Liver (tissue), 9 donors: ENCODE measurements around the gene ACER2. TPM values are rescaled to one million over a fixed set of nuclear protein-coding genes. Genes with fewer than 3 reads are reported as not detected.

Source experiments
- DNase-seq: peaks from one replicate; pipeline ENCODE4 v3.0.0-alpha.2; 2017; ENCODE audit warnings: low spot score
- H3K27ac ChIP-seq, 2 donors: one replicate each; pipeline ENCODE4 v1.7.0; 2013; ENCODE audit warnings: inconsistent platforms in 2 of 2, low read length in 2 of 2, control low read depth in 1 of 2, low read depth in 1 of 2, mild to moderate bottlenecking in 1 of 2
- H3K27me3 ChIP-seq, 4 donors: one replicate each; pipeline versions ENCODE4 v1.6.1 to v1.7.0; 2013; ENCODE audit warnings: low read length in 3 of 4, inconsistent platforms in 1 of 4, mild to moderate bottlenecking in 1 of 4, moderate library complexity in 1 of 4; ENCODE audit not compliant: control insufficient read depth in 4 of 4, insufficient read depth in 4 of 4
- H3K36me3 ChIP-seq, 4 donors: one replicate each; pipeline versions ENCODE4 v1.6.1 to v1.7.0; 2013; ENCODE audit warnings: low read length in 3 of 4, mild to moderate bottlenecking in 3 of 4, low read depth in 1 of 4, moderate library complexity in 1 of 4; ENCODE audit not compliant: control insufficient read depth in 4 of 4, insufficient read depth in 3 of 4
- H3K4me1 ChIP-seq, 4 donors: one replicate each; pipeline versions ENCODE4 v1.6.1 to v1.7.0; 2013; ENCODE audit warnings: low read length in 3 of 4, mild to moderate bottlenecking in 3 of 4, moderate library complexity in 1 of 4; ENCODE audit not compliant: control insufficient read depth in 4 of 4, insufficient read depth in 4 of 4
- H3K4me3 ChIP-seq, 3 donors: one replicate each; pipeline versions ENCODE4 v1.6.1 to v1.7.0; 2013; ENCODE audit warnings: low read length in 3 of 3, control low read depth in 1 of 3, low read depth in 1 of 3, mild to moderate bottlenecking in 1 of 3
- H3K9ac ChIP-seq, 2 donors: one replicate each; pipeline ENCODE4 v1.7.0; 2013; ENCODE audit warnings: low read length in 2 of 2, mild to moderate bottlenecking in 2 of 2, moderate library complexity in 2 of 2, control low read depth in 1 of 2, low read depth in 1 of 2
- H3K9me3 ChIP-seq, 4 donors: one replicate each; pipeline versions ENCODE4 v1.6.1 to v1.7.0; 2013; ENCODE audit warnings: low read length in 3 of 4; ENCODE audit not compliant: control insufficient read depth in 4 of 4
- ATF3 ChIP-seq: IDR thresholded peaks from 2 replicates; pipeline ENCODE4 v1.6.1; 2016; ENCODE audit warnings: antibody characterized with exemption
- CTCF ChIP-seq: fragments of 150-350 bp; IDR thresholded peaks from 2 replicates; pipeline ENCODE4 v1.5.1; 2017; ENCODE audit warnings: improper control_type of control experiment, low read depth, low read length; ENCODE audit not compliant: missing input control
- EGR1 ChIP-seq, 2 donors: IDR thresholded peaks; 2 replicates each; pipeline ENCODE4 v1.6.1; 2016 to 2018; ENCODE audit warnings: antibody characterized with exemption in 2 of 2, low read depth in 2 of 2
- FOXA1 ChIP-seq: IDR thresholded peaks from 2 replicates; pipeline ENCODE4 v1.6.1; 2016; ENCODE audit warnings: antibody characterized with exemption
- FOXA2 ChIP-seq: IDR thresholded peaks from 2 replicates; pipeline ENCODE4 v1.6.1; 2016; ENCODE audit warnings: antibody characterized with exemption
- GABPA ChIP-seq, 2 donors: IDR thresholded peaks in 1 of 2; conservative IDR thresholded peaks in 1 of 2; 2 replicates each; pipeline ENCODE4 v1.6.1; 2016; ENCODE audit warnings: antibody characterized with exemption in 2 of 2, mild to moderate bottlenecking in 1 of 2, moderate library complexity in 1 of 2
- HNF4A ChIP-seq, 2 donors: conservative IDR thresholded peaks; 2 replicates each; pipeline ENCODE4 v1.6.1; 2016; ENCODE audit warnings: antibody characterized with exemption in 2 of 2, mild to moderate bottlenecking in 2 of 2
- HNF4G ChIP-seq: IDR thresholded peaks from 2 replicates; pipeline ENCODE4 v1.6.1; 2016; ENCODE audit warnings: antibody characterized with exemption
- JUND ChIP-seq, 2 donors: IDR thresholded peaks; 2 replicates each; pipeline ENCODE4 v1.6.1; 2016; ENCODE audit warnings: antibody characterized with exemption in 2 of 2
- MAX ChIP-seq: IDR thresholded peaks from 2 replicates; pipeline ENCODE4 v1.6.1; 2016; ENCODE audit warnings: antibody characterized with exemption
- NR2F2 ChIP-seq: IDR thresholded peaks from 2 replicates; pipeline ENCODE4 v1.6.1; 2016; ENCODE audit warnings: antibody characterized with exemption
- RAD21 ChIP-seq, 2 donors: IDR thresholded peaks; 2 replicates each; pipeline ENCODE4 v1.6.1; 2016; ENCODE audit warnings: antibody characterized with exemption in 2 of 2, mild to moderate bottlenecking in 2 of 2
- REST ChIP-seq: IDR thresholded peaks from 2 replicates; pipeline ENCODE4 v1.6.1; 2016; ENCODE audit warnings: antibody characterized with exemption, mild to moderate bottlenecking
- RXRA ChIP-seq, 2 donors: IDR thresholded peaks; 2 replicates each; pipeline ENCODE4 v1.6.1; 2017 to 2018; ENCODE audit warnings: antibody characterized with exemption in 2 of 2, mild to moderate bottlenecking in 1 of 2
- SP1 ChIP-seq: IDR thresholded peaks from 2 replicates; pipeline ENCODE4 v1.6.1; 2018; ENCODE audit warnings: antibody characterized with exemption, mild to moderate bottlenecking
- TAF1 ChIP-seq: conservative IDR thresholded peaks from 2 replicates; pipeline ENCODE4 v1.6.1; 2016; ENCODE audit warnings: antibody characterized with exemption, mild to moderate bottlenecking
- YY1 ChIP-seq: IDR thresholded peaks from 2 replicates; pipeline ENCODE4 v1.6.1; 2016; ENCODE audit warnings: antibody characterized with exemption, mild to moderate bottlenecking
- ZBTB33 ChIP-seq: IDR thresholded peaks from 2 replicates; pipeline ENCODE4 v1.6.1; 2016; ENCODE audit warnings: antibody characterized with exemption
- WGBS: extraction: QIAGEN DNeasy Blood & Tissue Kit; methylation state at CpG from one replicate; pipeline ENCODE4 v1.1.7; 2013; 5-methylcytosine and 5-hydroxymethylcytosine counted together
- polyA plus RNA-seq, 2 donors: library from polyadenylated mRNA; stranded (reverse) in 1 of 2; unstranded in 1 of 2; fragments of 200-250 nt in 1 of 2; fragments of >200 nt in 1 of 2; fragmentation: Nextera tagmentation in 1 of 2; extraction: Ambion mirVana in 1 of 2; gene quantifications; one replicate each; pipeline versions ENCODE4 v1.2.1 to v1.2.3, GENCODE V29; 2013 to 2015
- total RNA-seq, 2 donors: library from RNA; depleted of rRNA; stranded (reverse); fragments of >200 nt; gene quantifications; one replicate each; pipeline ENCODE4 v1.2.3, GENCODE V29; 2014
- donor health status: healthy.
- donor health status: healthy.
- donor health status: healthy.
- donor health status: healthy.
- donor health status: healthy.

Gene ACER2
- total and polyA plus RNA-seq, 4 donors: 0.47 to 4.0 (median 1.9) TPM

DNA sequence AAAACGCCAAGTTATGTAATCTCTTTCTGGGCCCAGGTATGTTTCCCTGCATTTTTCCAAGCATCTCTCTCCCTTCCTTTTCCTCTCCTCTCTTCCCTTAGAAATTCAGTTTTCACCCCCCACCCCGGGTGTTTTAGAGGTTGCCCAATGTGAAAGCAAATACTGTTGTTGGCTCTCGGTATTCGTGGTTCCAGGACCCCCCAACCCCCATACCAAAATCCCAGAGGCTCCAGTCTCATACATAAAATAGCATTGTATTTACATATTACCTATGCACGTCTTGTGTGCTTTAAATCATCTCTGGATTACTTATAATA is 48.8 kb downstream of the ACER2 start:
- DNase-seq: no peak
- Histone ChIP-seq H3K27ac (no peak overlapping the region), H3K36me3 (no peaks in the 10 kb centered on the region), H3K27me3 (no peaks in the 10 kb centered on the region), H3K9ac (peak overlapping the region in 1 of 2 donors; percentile 66), H3K4me1 (peaks cover 0 to 7% (median 1%) of the 10 kb centered on the region in 4 donors), H3K4me3 (no peak overlapping the region), H3K9me3 (no peaks in the 10 kb centered on the region)
- WGBS: 6% methylated on average over 5 of the region's 5 CpGs
- TF ChIP-seq FOXA2: no peak
- TF ChIP-seq SP1: no peak
- TF ChIP-seq JUND (IDR thresholded peaks at IDR 0.05): no peak
- TF ChIP-seq FOXA1: no peak
- TF ChIP-seq HNF4G: no peak
- no peak for TF ChIP-seq CTCF
- no peak for TF ChIP-seq TAF1
- TF ChIP-seq HNF4A (conservative IDR thresholded peaks at IDR 0.05): no peak
- TF ChIP-seq ZBTB33: no peak
- no peak for TF ChIP-seq MAX
- no peak for TF ChIP-seq RXRA (IDR thresholded peaks at IDR 0.05)
- no peak for TF ChIP-seq ATF3
- TF ChIP-seq RAD21 (IDR thresholded peaks at IDR 0.05): no peak
- no peak for TF ChIP-seq GABPA (IDR thresholded peaks at IDR 0.05 in 1 of 2, conservative IDR thresholded peaks at IDR 0.05 in 1 of 2)
- TF ChIP-seq NR2F2: no peak
- TF ChIP-seq YY1: no peak
- no peak for TF ChIP-seq EGR1 (IDR thresholded peaks at IDR 0.05; ENCODE audit: low read depth in 2 of 2)
- no peak for TF ChIP-seq REST

DNA sequence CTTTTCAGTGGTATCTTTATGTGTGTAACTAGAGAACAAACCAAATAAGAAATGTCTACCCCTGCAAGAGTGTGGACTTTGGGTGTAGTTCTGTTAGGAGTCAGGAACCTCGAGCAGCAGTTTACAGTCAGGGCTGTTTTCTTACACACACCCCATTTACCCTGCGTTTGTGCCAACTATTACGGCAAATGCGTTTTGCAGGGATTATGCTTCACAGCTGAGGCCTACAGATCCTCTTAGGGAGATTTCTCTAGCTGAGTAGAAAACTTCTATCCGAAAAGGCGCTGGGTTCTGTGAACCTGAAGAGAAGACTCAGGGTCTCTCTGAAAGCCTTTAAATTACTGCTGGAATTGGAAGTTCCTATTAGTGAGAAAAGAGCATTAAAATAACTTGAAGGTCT is 51.4 kb downstream of the ACER2 start:
- no peak for DNase-seq
- Histone ChIP-seq H3K4me1 (peaks cover 0 to 12% (median 9%) of the 10 kb centered on the region in 4 donors), H3K36me3 (no peaks in the 10 kb centered on the region), H3K4me3 (no peak overlapping the region), H3K27ac (no peak overlapping the region), H3K27me3 (no peaks in the 10 kb centered on the region), H3K9me3 (no peaks in the 10 kb centered on the region), H3K9ac (no peak overlapping the region)
- 79% methylated on average over 6 of the region's 6 CpGs for WGBS
- no peak for TF ChIP-seq ATF3
- TF ChIP-seq JUND (IDR thresholded peaks at IDR 0.05): no peak
- TF ChIP-seq FOXA1: no peak
- TF ChIP-seq GABPA (IDR thresholded peaks at IDR 0.05 in 1 of 2, conservative IDR thresholded peaks at IDR 0.05 in 1 of 2): no peak
- TF ChIP-seq FOXA2: no peak
- no peak for TF ChIP-seq NR2F2
- no peak for TF ChIP-seq RAD21 (IDR thresholded peaks at IDR 0.05)
- TF ChIP-seq ZBTB33: no peak
- no peak for TF ChIP-seq EGR1 (IDR thresholded peaks at IDR 0.05; ENCODE audit: low read depth in 2 of 2)
- TF ChIP-seq RXRA (IDR thresholded peaks at IDR 0.05): no peak
- no peak for TF ChIP-seq YY1
- TF ChIP-seq HNF4G: no peak
- TF ChIP-seq TAF1: no peak
- TF ChIP-seq HNF4A (conservative IDR thresholded peaks at IDR 0.05): no peak
- TF ChIP-seq SP1: no peak
